Measurements from ENCODE around the gene EXOC2.
"Not testable (repeated sequence)": the region's sequence is repeated elsewhere in the genome, so short reads cannot be mapped to it uniquely, and the experiment has no call there.

DNA sequence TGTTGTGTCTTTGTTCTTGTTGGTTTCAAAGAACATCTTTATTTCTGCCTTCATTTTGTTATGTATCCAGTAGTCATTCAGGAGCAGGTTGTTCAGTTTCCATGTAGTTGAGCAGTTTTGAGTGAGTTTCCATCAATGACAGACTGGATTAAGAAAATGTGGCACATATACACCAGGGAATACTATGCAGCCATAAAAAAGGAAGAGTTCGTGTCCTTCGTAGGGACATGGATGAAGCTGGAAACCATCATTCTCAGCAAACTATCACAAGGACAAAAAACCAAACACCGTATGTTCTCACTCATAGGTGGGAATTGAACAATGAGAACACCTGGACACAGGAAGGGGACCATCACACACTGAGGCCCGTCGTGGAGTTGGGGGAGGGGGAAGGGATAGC, 87.0 kb downstream of the EXOC2 start:
- TF ChIP-seq, protein P1, sequence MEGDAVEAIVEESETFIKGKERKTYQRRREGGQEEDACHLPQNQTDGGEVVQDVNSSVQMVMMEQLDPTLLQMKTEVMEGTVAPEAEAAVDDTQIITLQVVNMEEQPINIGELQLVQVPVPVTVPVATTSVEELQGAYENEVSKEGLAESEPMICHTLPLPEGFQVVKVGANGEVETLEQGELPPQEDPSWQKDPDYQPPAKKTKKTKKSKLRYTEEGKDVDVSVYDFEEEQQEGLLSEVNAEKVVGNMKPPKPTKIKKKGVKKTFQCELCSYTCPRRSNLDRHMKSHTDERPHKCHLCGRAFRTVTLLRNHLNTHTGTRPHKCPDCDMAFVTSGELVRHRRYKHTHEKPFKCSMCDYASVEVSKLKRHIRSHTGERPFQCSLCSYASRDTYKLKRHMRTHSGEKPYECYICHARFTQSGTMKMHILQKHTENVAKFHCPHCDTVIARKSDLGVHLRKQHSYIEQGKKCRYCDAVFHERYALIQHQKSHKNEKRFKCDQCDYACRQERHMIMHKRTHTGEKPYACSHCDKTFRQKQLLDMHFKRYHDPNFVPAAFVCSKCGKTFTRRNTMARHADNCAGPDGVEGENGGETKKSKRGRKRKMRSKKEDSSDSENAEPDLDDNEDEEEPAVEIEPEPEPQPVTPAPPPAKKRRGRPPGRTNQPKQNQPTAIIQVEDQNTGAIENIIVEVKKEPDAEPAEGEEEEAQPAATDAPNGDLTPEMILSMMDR (IDR thresholded peaks at IDR 0.05; ENCODE audit: borderline replicate concordance, extremely low read depth, low read length, poor library complexity, severe bottlenecking): not testable (repeated sequence)
- not testable (repeated sequence) for TF ChIP-seq EZH2 (IDR thresholded peaks at IDR 0.05; ENCODE audit: borderline replicate concordance, low read depth, low read length, severe bottlenecking)
